Cerebellar nuclear complex (tissue), 1 donor: ENCODE results near the gene TRIM40.
"Not testable (repeated sequence)": the region's sequence is repeated elsewhere in the genome, so short reads cannot be mapped to it uniquely, and the experiment has no call there.

Experiments used
- DNase-seq, 2 experiments: peaks; one replicate each; lab custom pipeline; 2025; lab: John Stamatoyannopoulos, UW

TRIM40 gene

DNA sequence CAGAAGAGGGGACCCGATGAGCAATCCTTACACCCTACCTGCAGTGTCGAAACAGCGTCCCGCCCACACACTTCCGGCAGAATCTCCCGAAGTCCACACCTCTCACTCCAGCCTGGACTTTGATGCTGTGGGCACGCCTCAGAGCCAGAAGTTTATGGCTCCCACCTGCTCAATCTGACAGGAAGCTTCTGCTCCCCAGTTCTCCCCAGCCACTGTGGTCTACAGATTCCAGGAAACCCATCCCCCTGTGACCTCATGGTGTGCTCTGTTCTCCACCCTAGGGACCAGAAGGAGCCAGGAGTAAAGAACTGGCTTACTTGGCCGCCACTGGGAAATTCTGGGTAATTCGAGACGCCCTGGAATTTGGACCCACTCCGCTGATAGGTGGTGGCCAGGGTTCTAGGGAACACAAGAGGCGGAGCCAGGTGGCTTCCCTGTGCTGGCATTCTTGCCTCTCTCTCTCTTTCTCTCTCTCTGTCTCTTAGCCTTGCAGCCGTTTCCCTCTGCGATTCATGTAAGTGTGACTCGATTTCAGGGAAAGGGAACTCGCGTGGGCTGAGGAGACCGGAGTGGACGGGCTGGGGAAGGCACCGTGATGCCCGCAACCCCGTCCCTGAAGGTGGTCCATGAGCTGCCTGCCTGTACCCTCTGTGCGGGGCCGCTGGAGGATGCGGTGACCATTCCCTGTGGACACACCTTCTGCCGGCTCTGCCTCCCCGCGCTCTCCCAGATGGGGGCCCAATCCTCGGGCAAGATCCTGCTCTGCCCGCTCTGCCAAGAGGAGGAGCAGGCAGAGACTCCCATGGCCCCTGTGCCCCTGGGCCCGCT, 27.4 kb downstream of the TRIM40 start, which contains the start of gene TRIM15:
TSS of gene TRIM15 (plus strand) at position 457 of the 828 bp plus-strand sequence. CDS start at position 596, 139 bp downstream.
- DNase-seq, result no peak

DNA sequence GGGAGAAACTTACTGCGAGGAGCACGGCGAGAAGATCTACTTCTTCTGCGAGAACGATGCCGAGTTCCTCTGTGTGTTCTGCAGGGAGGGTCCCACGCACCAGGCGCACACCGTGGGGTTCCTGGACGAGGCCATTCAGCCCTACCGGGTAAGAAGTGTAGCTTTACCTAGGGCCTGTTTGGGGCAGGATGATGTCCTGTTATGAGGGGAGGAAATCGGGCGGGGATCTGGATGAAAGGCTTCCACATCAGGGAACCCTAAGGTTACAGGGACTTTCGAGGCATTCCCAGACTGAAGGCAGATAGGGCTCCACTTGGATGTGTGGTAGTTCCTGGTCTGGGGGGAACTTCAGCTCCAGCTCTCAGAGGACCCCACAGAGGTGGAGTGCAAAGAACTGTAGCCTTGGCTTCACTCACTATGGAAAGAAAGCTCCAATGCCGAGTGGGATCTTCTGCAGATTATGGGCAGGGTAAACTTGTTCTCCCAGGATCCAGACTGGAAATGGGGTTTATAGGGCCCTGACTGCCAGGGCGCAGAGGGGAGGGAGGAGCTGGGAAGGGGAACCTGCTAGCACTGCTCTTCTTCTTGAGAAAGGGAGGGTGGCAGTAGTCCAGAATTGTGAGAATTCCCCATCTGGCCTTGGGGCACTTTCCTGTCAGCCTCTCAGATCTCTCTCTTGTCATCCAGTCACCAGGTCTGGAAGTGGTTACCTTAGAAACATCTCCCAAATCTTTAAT, 28.1 kb downstream of the TRIM40 start:
- no peak for DNase-seq

GRCh38 chr6:30164714-30165113, 28.8 kb downstream of the TRIM40 start:
- no peak for DNase-seq

DNA sequence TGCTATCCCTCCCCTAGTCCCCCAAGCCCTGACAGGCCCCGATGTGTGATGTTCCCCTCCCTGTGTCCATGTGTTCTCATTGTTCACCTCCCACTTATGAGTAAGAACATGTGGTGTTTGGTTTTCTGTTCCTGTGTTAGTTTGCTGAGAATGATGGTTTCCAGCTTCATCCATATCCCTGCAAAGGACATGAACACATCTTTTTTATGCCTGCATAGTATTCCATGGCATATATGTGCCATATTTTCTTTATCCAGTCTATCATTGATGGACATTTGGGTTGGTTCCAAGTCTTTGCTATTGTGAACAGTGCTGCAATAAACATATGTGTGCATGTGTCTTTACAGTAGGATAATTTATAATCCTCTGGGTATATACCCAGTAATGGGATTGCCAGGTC, 29.3 kb downstream of the TRIM40 start:
- not testable (repeated sequence) for DNase-seq

DNA sequence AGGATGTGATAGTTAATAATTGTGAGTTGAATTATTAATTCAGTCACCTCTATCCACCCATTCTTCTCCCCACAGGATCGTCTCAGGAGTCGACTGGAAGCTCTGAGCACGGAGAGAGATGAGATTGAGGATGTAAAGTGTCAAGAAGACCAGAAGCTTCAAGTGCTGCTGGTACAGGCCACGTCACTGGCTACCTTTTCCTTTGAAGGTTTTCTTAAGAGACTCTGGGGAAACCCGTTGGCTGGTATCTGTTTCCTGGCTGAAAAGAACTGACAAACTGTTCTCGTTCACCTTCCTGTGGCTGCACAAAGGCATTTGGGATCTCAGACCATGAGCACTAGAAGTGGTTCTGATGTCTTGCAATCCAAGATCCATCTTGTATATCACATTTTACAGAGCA, 31.2 kb downstream of the TRIM40 start:
- DNase-seq, result no peak

DNA sequence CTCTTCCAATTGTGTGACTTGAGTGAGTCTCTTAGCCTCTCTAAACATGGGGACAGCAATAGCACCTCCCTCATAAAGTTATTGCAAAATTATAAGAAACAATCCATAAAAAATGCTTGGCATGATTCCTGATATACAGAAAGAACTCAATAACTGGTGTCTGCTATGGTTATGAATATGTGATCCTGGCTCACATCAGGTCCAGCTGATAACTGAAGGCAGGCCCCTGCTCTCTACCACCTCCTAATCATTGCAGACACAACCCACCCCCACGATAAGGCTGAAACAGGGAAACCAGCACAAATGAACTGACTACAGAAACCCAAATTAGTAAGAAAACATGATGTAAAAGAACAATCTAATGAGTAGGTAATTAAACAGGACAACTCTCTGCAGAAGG, 32.8 kb downstream of the TRIM40 start:
- DNase-seq, result no peak

DNA sequence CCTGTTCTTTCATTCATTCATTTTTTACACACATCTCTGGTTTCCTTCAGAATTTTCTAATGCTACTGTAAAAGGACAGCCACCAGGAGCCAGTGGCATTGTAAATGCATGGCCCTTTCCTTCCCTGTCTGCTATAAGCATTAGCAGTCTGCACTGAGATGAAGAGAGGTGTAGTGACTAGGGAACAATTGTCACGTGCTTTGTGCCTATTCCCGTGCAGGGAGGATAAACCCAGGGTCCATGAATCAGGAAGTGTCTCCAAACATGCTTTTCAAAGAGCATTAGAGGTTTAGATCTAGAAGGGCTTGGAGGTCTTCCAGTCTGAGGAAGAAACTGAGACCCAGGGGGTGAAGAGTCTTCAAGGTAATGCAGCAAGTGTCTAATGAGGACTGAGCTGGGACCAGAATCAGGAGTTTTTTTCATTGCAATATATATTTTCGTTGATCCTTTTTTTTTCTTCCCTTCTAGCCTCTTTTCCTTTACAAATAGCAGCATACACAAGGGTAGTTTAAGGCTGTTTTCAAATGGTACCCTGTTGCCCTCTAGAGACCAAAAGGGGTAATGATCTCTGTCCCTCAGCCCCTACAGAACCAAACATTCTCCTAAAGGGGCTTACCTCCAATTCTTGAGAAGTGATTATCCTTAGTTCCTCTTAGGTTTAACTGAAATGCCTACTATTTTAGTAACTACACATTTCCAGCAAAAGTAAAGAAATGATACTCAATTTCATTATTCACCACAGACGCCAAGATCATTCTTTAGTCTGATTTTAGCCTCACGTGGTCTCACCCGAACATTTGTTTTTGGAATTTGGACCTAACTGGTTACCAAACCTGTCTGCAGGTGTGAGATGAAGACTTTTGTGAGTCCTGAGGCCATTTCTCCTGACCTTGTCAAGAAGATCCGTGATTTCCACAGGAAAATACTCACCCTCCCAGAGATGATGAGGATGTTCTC, 34.0 kb downstream of the TRIM40 start:
- no peak for DNase-seq

GRCh38 chr6:30171677-30172471, 35.9 kb downstream of the TRIM40 start:
- no peak for DNase-seq

- no peak for DNase-seq
These were observed 36.7 kb downstream of the TRIM40 start for GRCh38 chr6:30172681-30173080.

DNA sequence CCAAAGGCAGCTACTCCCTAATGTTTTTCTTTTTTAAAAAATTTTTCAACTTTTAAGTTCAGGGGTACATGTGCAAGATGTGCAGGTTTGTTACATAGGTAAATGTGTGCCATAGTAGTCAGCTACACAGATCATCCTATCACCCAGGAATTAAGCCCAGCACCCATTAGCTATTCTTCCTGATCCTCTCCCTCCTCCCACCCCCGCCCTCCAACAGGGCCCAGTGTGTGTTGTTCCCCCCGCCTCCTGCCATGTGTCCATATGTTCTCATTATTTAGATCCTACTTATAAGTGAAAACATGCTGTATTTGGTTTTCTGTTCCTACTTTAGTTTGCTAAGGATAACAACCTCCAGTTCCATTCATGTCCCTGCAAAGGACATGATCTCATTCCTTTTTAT, 39.8 kb downstream of the TRIM40 start:
- DNase-seq, result no peak

DNA sequence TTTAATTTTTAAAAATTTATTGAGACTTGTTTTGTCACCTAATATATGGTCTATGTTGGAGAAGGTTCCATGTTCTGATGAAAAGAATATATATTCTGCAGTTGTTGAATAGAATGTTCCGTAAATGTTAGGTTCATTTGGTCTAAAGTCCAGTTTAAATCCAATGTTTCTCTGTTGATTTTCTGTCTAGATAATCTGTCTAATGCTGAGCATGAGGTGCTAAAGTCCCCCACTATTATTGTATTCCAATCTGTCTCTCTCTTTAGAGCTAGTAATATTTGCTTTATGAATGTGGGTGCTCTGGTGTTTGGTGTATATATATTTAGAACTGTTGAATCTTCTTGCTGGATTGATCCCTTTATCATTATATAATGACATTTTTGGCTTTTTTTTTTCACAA, 42.9 kb downstream of the TRIM40 start:
- DNase-seq, result no peak

GRCh38 chr6:30180145-30180544, 44.2 kb downstream of the TRIM40 start:
- DNase-seq, result no peak

DNA sequence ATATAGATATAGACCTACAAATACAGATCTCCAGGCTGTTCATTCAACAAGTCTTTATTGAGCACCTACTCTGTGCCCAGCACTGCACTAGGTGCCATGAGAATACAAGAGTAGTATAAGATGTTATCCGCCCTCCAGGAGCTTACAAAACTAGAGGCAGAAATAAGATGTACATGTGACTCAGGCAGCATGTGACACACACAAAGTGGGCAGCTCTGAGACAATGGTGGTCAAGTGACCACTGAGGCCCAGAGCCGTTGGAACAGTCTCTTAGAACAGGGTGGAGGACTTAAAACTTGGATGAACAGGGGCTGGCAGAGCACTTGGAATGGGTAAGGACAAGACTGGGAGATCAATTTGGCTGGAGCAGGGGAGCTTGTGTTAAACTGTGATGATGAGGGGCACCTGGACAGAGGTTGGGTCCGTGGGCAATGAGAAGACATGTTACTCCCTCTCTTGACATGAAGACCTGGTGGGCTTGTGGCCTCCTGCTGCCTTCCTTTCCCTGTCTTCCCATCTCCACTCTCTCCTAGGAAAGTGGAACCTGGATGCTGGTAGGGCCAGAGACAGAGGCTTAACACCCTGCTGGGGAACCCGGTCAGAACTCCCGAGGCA, 48.6 kb downstream of the TRIM40 start:
- no peak for DNase-seq

DNA sequence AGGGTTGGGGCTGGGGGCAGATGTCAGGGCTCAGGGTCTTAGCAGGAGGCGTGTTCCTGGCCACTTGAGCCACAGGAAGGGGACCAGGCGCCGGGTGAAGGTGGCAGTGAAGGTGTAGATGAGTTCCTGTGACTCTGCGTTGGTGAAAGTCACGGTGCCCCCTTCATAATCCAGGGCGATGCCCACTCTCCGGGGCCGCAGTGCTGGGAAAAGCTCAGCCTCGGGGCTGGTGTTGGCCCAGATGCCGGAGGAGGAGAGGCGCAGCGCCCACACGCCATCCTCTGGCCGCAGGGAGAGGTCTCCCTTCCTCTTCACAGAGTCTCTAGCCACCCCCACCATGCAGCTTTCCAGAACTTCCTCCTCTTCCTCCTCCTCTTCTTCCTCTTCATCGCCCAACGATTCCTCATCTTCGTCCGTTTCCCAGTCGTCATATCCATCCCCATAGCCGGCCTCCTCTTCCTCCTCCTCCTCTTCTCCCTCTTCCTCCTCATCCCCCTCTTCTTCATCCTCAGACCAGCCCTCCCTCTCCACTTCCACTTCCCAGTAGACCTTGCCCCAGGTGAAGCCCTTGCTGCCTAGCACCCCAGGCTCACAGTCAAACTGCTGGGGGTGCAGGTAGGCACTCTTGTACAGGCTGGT, 50.0 kb downstream of the TRIM40 start:
- no peak for DNase-seq

- DNase-seq, result no peak
These were observed 52.6 kb downstream of the TRIM40 start for GRCh38 chr6:30188541-30188940.

DNA sequence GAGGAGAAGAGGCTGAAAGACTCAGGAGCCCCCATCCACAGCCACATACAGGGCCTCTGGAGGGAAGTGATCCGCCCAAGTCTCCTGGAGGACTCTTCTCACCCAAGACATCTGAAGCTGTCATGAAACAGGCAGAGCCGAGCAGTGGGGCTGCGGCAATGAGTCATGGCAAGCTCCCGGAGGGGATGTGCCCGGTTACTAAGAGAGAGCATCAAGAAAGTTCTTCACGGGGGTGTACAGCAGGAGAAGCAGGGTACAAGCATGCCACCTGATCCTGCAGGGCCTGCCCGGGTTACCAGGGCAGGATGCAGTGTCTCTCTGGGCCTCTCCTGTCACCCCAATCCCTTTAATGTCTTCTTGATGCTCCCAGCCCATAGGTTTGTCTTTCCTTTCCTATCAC, 56.1 kb downstream of the TRIM40 start:
- DNase-seq, result no peak

DNA sequence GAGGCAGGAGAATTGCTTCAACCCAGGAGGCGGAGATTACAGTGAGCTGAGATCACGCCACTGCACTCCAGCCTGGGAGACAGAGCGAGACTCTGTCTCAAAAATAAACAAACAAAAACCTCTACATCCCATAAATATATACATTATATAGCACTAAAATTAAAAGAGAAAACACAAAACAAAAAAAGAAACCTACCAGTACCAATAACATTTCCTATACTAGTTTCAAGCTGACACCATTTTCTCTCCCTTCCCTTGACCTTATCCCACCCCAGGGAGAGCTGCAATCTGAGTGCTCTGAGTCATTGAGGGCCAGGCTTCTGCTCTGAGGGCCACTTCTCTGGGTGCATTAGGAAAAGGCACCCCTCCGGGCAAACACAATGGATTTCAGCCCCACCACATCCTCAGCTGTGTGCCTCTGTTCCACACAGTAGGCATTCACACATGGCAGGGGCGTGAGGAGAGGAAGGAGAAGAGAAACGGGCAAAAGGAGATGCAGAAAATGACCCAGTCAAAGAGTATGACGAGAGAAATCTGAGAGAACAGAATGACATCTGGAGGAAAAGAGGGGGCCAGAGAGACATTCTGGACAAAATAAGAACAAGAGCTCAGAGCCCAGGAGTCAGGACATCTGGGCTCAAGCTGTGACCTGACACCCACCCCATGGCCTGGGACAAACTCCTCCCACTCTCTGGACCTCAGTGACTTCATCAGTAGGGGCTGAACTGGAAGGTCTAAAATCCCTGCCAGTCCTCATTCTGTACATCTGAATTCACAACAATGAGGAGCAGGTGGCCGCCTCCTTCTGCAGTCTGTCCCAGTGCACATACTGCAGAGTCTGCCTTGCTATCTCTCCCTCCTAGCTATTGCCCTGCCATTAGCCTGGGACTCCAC, 59.1 kb downstream of the TRIM40 start:
- DNase-seq, result no peak

GRCh38 chr6:30195951-30196350, 60.0 kb downstream of the TRIM40 start:
- DNase-seq, result no peak

DNA sequence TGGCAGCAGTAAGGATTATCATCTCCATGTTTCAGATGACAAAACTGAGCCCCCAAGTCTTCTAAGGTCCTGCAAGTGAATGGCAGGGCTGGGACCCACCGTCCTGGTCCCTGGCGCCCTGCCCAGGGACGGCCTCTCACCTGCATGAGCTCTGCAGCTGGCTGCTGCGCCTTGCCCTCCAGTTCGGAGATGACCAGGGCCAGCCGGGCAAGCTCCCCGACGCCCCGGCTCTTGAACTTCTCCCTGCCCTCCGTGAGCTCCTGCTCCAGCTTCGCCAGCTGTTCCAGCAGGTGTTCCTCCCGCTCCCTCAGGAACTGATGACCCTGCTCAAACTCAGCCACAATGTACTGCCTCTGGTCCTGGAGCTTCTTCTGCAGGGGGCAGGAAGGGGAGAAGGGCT, 60.4 kb downstream of the TRIM40 start:
- DNase-seq, result no peak
